GM19043 (cell line): ENCODE results near the gene FHOD3.

Experiments used
- ATAC-seq: cut with Tn5 transposase; IDR thresholded peaks from one replicate; pipeline ENCODE4 v1.9.1; 2021; ENCODE audit warnings: low read depth; ENCODE audit not compliant: unreplicated experiment

The FHOD3 gene

GRCh38 chr18:36377626-36378025, 80.1 kb downstream of the FHOD3 start:
- ATAC-seq, result no peak

- ATAC-seq, result no peak
Observed at GRCh38 chr18:36378205-36378604, 80.7 kb downstream of the FHOD3 start.

GRCh38 chr18:36379435-36379984, 82.0 kb downstream of the FHOD3 start:
- ATAC-seq, result no peak

GRCh38 chr18:36380173-36380827, 82.8 kb downstream of the FHOD3 start:
- ATAC-seq, result no peak

- no peak for ATAC-seq
Observed at GRCh38 chr18:36381075-36381474, 83.6 kb downstream of the FHOD3 start.

- ATAC-seq, result no peak
Observed at GRCh38 chr18:36382854-36383253, 85.3 kb downstream of the FHOD3 start.

GRCh38 chr18:36386150-36386920, 88.8 kb downstream of the FHOD3 start:
- no peak for ATAC-seq

GRCh38 chr18:36387310-36387709, 89.8 kb downstream of the FHOD3 start:
- ATAC-seq, result no peak

- ATAC-seq, result no peak
Observed at GRCh38 chr18:36388310-36388709, 90.8 kb downstream of the FHOD3 start.

GRCh38 chr18:36389027-36389426, 91.5 kb downstream of the FHOD3 start:
- ATAC-seq, result no peak

GRCh38 chr18:36389811-36390581, 92.5 kb downstream of the FHOD3 start:
- no peak for ATAC-seq

GRCh38 chr18:36391426-36392145, 94.1 kb downstream of the FHOD3 start:
- ATAC-seq, result no peak

- no peak for ATAC-seq
Observed at GRCh38 chr18:36392164-36392978, 94.9 kb downstream of the FHOD3 start.

- ATAC-seq, result no peak
Observed at GRCh38 chr18:36392979-36393287, 95.4 kb downstream of the FHOD3 start.

GRCh38 chr18:36394486-36394885, 97.0 kb downstream of the FHOD3 start:
- ATAC-seq, result no peak

- ATAC-seq, result no peak
Observed at GRCh38 chr18:36396190-36396589, 98.7 kb downstream of the FHOD3 start.

GRCh38 chr18:36397033-36397432, 99.5 kb downstream of the FHOD3 start:
- no peak for ATAC-seq

- no peak for ATAC-seq
Observed at GRCh38 chr18:36398419-36398818, 100.9 kb downstream of the FHOD3 start.

- no peak for ATAC-seq
Observed at GRCh38 chr18:36399055-36399454, 101.5 kb downstream of the FHOD3 start.

GRCh38 chr18:36401462-36401861, 103.9 kb downstream of the FHOD3 start:
- ATAC-seq, result no peak
